HG02623 (cell line): Measurements from ENCODE around the gene DCANP1.

ENCODE experiments used
- ATAC-seq: cut with Tn5 transposase; IDR thresholded peaks from one replicate; pipeline ENCODE4 v1.9.1; 2021; ENCODE audit warnings: moderate library complexity; ENCODE audit not compliant: unreplicated experiment

Gene DCANP1

GRCh38 chr5:135443161-135443960 is 3.8 kb downstream of the DCANP1 start:
- no peak for ATAC-seq

GRCh38 chr5:135442431-135443160 is 4.6 kb downstream of the DCANP1 start:
- ATAC-seq, result no peak

DNA sequence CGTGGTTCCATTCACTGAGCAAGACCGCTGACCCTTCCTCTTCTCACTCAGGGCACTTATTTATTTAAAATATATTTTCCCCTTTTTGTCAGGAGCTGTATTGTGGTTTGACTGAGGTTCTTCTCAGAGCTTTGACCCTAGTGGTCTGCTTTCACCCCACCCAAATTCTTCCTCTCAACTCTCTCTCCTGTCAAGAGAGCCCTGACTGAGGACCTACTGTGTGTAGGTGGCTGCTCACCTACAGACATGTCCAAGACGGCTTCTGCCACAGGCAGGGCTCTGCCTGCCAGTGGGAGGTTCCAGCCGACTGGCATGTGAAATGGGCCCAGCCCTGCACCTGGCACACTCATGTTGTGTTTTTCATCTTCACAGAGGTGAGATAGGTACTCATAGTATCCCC is 5.2 kb downstream of the DCANP1 start:
- no peak for ATAC-seq

- ATAC-seq, result no peak
Measured at GRCh38 chr5:135441350-135441831, 5.8 kb downstream of the DCANP1 start.

DNA sequence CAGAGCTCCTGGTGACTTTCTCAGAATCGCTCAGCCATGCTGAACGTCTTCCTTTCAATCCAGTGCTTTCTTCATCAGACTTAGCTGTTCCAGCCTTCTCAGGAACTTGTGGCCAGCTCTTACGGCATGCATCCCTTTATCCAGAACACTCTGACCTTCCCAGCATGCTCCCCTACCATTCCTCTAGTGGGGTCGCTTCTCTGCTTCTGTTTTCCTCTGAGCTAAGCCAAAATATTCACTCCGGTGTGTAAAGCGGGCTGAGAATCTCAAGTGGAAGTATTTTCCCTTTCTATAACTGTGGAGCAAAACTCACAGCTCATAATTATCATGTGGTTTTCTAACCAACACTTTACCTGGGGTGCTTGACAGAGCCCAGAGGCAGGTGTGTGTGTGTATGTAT is 6.2 kb downstream of the DCANP1 start:
- ATAC-seq, result no peak

DNA sequence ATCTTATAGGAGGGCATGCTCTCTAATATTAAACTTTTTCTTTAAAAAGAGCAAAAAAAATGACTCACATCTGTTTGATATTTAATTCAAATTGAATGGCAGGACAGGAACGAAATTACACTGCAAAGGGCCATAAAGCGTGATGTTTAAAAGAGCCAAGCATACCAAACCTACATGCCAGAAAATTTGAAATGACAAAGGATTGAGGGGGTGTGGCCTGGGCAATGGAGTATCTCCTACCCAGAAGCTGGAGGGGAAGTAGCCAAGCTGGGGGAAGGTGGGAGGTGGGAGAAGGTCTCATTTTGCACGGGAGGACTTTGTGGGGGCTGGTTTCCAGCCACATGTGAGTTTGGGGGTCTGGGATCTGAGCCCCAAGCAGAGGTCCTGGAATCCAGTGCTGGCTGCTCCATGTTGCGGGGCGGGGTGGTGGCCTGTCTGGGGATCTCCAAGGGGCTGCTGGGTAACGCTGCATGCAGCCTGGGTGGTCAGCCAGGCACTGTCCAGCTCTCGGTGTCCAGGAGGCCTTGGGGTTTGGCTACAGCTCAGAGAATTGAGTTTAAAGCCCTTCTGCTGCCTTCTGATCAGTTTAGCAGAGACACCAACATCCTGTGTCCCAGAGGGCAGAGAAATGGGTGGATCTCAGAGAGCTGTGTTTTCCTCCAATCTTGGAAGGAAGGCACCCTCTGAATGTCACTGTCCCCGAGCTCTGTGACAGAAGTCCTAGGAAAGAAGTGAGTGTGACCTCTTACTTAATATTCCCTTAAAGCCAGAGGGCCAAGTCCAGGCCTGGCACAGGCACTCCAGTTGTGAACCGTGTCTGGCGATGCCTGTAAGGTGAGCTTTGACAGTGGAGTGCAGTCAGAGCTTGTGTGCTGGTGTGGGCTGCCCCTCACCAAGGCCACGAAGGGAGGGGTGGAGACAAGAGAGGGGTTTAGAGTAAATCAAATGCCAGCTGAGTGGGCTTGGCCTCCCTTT is 7.6 kb downstream of the DCANP1 start:
- no peak for ATAC-seq

GRCh38 chr5:135438636-135439221 is 8.4 kb downstream of the DCANP1 start:
- no peak for ATAC-seq

GRCh38 chr5:135437796-135438560 is 9.2 kb downstream of the DCANP1 start:
- no peak for ATAC-seq

- ATAC-seq, result no peak
Measured at GRCh38 chr5:135437422-135437795, 9.7 kb downstream of the DCANP1 start.

GRCh38 chr5:135436951-135437418 is 10.2 kb downstream of the DCANP1 start:
- ATAC-seq, result no peak

DNA sequence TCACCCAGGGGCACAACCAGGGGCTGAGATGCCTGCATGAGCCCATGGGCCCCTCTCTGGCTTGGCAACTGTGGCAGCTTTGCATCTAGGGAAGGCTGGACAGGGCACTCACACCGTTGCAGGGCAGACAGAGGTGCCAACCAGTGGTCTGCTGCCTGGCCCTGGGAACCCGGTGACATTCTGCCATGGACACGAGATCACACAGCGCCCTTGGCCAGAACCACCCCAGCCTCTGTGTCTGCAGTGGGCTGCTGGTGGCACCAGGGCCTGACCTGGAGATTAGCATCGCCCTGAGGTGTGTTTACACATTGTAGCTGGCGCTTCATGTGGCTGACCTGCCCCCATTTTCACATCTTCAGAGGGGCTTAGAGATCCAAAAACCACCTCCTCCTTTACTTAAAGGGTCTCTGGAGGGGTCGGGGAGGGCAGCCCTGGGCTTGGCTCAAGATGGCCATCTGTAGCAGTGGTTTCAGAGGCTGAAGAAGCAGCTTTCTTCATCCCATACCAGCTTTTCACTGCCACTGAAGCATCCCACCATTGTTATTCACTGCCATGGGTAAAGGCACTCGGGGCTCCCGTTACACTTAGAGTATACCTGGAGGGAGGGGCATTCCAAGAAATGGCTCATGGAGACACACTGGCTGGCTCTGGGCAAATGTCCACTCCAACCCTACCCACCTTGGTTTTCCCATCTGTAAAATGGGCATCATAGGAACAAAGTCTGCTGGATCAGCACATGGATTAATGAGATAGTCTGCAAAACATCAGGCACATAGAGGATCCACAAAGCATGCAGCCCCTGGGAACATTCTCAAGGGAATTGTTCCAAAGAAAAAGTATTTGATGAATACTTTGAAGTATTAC is 11.4 kb downstream of the DCANP1 start:
- no peak for ATAC-seq

DNA sequence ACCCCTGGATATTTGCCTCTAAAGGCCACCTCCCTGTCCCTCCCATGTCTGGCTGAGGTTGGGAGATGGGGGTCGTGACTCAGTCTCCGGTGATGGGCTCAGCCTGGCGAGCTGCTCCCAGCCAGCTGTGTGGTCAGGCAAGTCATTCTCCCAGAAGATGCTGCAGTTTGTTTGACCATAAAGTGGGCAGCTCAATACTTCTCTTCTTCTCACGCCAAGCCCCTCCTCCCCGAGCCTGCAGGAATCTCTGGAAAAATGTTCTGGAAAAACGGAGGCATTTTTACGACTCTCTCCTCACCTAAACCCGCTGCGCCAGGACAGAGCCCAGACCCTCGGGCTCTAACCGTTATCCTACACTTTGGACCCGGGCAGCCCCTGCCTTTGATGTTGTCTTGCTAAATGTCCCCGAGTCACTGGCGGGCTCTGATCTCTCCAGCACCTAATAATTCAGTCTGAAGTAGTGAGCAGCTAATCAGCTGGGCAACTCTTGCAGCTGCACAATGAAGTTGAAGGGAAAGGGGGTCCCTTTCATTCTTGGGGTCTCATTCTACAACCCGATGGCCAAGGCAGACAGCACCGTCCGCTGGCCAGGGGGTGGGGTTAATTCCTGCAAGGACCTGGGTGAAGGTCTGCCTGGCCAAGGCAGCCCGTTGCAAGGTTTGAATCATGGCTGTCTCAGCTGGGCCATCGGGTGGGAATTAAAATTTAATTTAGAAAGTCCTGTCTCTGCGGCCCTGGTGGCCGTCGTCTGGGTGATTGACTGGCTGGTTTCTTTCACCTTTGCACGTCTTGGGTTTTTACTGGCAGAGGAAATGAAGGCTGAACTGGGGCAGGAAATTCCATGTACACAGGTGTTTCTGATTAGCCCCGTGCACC is 12.3 kb downstream of the DCANP1 start:
- no peak for ATAC-seq

GRCh38 chr5:135433681-135434426 is 13.3 kb downstream of the DCANP1 start:
- no peak for ATAC-seq

DNA sequence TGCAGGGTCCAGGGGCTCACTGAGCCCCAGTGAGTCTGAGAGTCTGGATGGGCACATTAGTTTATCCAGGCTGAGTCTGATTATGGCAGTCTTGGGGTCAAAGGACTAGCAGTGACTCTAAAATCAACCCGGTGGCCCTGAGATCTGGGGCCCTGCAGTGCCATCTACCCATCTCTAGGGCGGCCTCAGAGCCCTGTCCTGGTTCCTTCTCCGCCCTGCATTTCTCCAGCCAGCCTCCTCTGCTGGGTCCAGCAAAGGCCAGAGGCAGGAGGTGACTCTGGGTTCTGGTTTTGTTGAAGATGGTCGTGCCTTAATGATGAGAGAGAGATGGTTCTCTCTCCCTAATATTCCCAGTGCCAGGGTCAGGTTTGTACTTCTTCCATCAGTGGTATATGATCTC is 15.0 kb downstream of the DCANP1 start:
- ATAC-seq, result no peak

DNA sequence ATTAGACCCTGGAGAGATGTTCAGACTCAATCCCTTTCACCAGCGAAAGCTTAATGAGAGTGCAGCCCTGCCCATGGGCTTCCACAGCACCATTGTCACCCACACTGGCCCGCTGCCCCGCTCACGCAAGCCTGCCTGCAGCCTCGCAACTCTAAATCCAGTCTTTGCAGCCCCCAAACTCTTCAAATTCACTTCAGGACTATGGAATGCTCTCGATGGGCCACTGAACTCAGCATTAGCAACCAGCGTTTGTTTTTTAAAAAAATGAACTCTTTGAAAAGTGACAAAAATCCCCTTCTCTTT is 17.1 kb downstream of the DCANP1 start:
- no peak for ATAC-seq

DNA sequence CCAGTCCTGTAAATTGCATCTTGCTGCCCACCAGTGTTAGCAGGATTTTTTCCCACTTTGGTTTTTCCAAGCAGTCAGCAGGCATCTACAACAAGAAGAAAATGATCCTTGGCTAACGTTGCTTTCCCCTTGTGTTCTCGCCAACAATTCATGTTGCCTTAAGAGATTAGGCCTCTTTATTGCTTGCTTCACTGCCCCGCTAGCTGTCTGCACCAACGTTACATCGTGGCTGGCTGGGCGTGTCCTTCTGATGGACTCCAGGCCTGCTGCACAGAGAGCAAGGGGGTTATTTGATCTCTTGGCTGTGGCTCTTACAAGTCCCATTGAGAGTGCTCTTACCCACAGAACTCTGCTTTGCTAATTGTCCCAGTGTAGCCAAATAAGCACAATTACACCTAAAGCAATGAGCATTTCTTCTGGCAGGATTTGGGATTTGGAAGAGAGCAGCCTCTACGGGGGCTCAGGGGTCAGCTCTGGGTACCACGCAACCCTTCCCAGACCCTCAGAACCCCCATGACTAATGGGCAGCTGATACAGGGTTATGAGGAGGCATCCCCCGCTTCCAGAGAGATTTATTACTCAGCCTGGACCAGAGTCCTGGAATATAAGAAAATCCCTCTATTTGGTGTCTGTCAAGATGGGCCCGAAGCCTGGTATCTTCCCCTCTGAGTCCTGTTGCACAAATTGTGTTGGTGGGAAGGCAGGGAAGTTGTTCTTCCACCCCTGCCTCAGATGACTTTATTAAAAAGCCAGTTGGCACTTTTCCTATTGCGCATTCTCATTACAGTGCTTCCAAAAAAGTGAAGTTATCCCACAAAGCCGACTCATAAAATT is 17.6 kb downstream of the DCANP1 start:
- no peak for ATAC-seq

- no peak for ATAC-seq
Measured at GRCh38 chr5:135428586-135428985, 18.6 kb downstream of the DCANP1 start.
